ENCODE measurements around the gene TMEM44.
"Not testable (repeated sequence)": the region's sequence is repeated elsewhere in the genome, so short reads cannot be mapped to it uniquely, and the experiment has no call there.

DNA sequence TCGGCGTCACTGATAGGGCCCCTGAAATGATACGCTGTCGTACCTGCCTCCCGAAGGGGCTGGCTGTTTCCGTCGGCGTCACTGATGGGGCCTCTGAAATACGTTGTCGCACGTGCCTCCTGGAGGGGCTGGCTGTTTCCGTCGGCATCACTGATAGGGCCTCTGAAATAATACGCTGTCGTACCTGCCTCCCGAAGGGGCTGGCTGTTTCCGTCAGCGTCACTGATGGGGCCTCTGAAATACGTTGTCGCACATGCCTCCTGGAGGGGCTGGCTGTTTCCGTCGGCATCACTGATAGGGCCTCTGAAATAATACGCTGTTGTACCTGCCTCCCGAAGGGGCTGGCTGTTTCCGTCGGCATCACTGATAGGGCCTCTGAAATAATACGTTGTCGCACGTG lies 2.5 kb downstream of the TMEM44 start:
- TF ChIP-seq SUZ12 (IDR thresholded peaks at IDR 0.05; ENCODE audit: extremely low read depth, insufficient read depth, insufficient read length); YY1 (IDR thresholded peaks at IDR 0.05; ENCODE audit: insufficient read depth, insufficient read length); ZNF274 (IDR thresholded peaks at IDR 0.05; ENCODE audit: low read depth, low read length): not testable (repeated sequence)
